Measurements from ENCODE around the gene PTGS1. TPM values are rescaled to one million over a fixed set of nuclear protein-coding genes. Genes with fewer than 3 reads are reported as not detected.

Gene PTGS1
- total RNA-seq, 4 donors from 2014 or later = 15.8 to 154 (median 46.4) TPM

- H3K36me3 ChIP-seq = peaks cover 0 to 14% of the 10 kb centered on the region in 2 donors
- WGBS, 2 donors (ENCODE audit: low coverage in 1 of 2) = 89 to 92% methylated on average over 1 to 2 of the region's 2 CpGs
- no peak for ATAC-seq
Observed at GRCh38 chr9:122396614-122397148, 25.9 kb downstream of the PTGS1 start.

GRCh38 chr9:122397749-122398148, 26.9 kb downstream of the PTGS1 start:
- H3K36me3 ChIP-seq = peaks cover 0 to 5% of the 10 kb centered on the region in 2 donors
- no peaks in the 10 kb centered on the region for H3K9me3 ChIP-seq
- no peak overlapping the region for H3K27ac ChIP-seq
- ATAC-seq = no peak
- WGBS, 2 donors (ENCODE audit: low coverage in 1 of 2) = 83 to 100% methylated on average over 1 to 2 of the region's 2 CpGs
- no peak overlapping the region for H3K4me3 ChIP-seq
- H3K27me3 ChIP-seq = no peaks in the 10 kb centered on the region
- TF ChIP-seq CTCF (IDR thresholded peaks at IDR 0.05) (no peak), POLR2A (IDR thresholded peaks at IDR 0.05) (no peak), EP300 (IDR thresholded peaks at IDR 0.05) (no peak), POLR2AphosphoS5 (IDR thresholded peaks at IDR 0.05) (no peak)
- peaks cover 0 to 25% (median 14%) of the 10 kb centered on the region in 3 donors for H3K4me1 ChIP-seq

More at GRCh38 chr9:122396614-122397148, 25.9 kb downstream of the PTGS1 start:
- Histone ChIP-seq H3K4me3 (no peak overlapping the region), H3K27ac (no peak overlapping the region), H3K4me1 (peaks cover 0 to 25% (median 14%) of the 10 kb centered on the region in 3 donors), H3K27me3 (no peaks in the 10 kb centered on the region), H3K9me3 (no peaks in the 10 kb centered on the region)
- TF ChIP-seq EP300 (IDR thresholded peaks at IDR 0.05) (no peak), POLR2AphosphoS5 (IDR thresholded peaks at IDR 0.05) (no peak), CTCF (IDR thresholded peaks at IDR 0.05) (no peak), POLR2A (IDR thresholded peaks at IDR 0.05) (no peak)

GRCh38 chr9:122398371-122398924, 27.6 kb downstream of the PTGS1 start:
- WGBS, 2 donors (ENCODE audit: low coverage in 1 of 2) = 100% methylated on average over 1 of the region's 3 CpGs; no CpG with 5 or more reads in 1 of the 2 donors
- TF ChIP-seq POLR2AphosphoS5 (IDR thresholded peaks at IDR 0.05) = no peak
- TF ChIP-seq EP300 (IDR thresholded peaks at IDR 0.05) = no peak
- TF ChIP-seq POLR2A (IDR thresholded peaks at IDR 0.05) = no peak
- TF ChIP-seq CTCF (IDR thresholded peaks at IDR 0.05) = no peak
- no peak for ATAC-seq

GRCh38 chr9:122401896-122402295, 31.1 kb downstream of the PTGS1 start:
- H3K9me3 ChIP-seq = no peaks in the 10 kb centered on the region
- H3K4me3 ChIP-seq = no peak overlapping the region
- WGBS, 2 donors (ENCODE audit: low coverage in 1 of 2) = 87% methylated on average over 6 of the region's 8 CpGs; no CpG with 5 or more reads in 1 of the 2 donors
- peaks cover 6% of the 10 kb centered on the region for H3K27me3 ChIP-seq
- H3K27ac ChIP-seq = no peak overlapping the region
- no peaks in the 10 kb centered on the region for H3K36me3 ChIP-seq
- H3K4me1 ChIP-seq = no peaks in the 10 kb centered on the region
- TF ChIP-seq EP300 (IDR thresholded peaks at IDR 0.05) = no peak
- no peak for ATAC-seq

More at GRCh38 chr9:122398371-122398924, 27.6 kb downstream of the PTGS1 start:
- H3K27ac ChIP-seq = no peak overlapping the region
- no peaks in the 10 kb centered on the region for H3K36me3 ChIP-seq
- no peak overlapping the region for H3K4me3 ChIP-seq
- H3K27me3 ChIP-seq = no peaks in the 10 kb centered on the region
- peaks cover 0 to 18% (median 13%) of the 10 kb centered on the region in 3 donors for H3K4me1 ChIP-seq
- H3K9me3 ChIP-seq = no peaks in the 10 kb centered on the region

- no peak overlapping the region for H3K4me3 ChIP-seq
- H3K36me3 ChIP-seq = no peaks in the 10 kb centered on the region
- no peak overlapping the region for H3K27ac ChIP-seq
- ATAC-seq = peak; percentile 39
- 2 to 26% methylated on average over 3 of the region's 3 CpGs for WGBS, 2 donors (ENCODE audit: low coverage in 1 of 2)
- peak; percentile 63 for TF ChIP-seq POLR2AphosphoS5 (IDR thresholded peaks at IDR 0.05)
- no peak for TF ChIP-seq EP300 (IDR thresholded peaks at IDR 0.05)
- peaks cover 6% of the 10 kb centered on the region for H3K27me3 ChIP-seq
- no peaks in the 10 kb centered on the region for H3K9me3 ChIP-seq
- no peaks in the 10 kb centered on the region for H3K4me1 ChIP-seq
Observed at GRCh38 chr9:122402403-122402871, 31.6 kb downstream of the PTGS1 start.

- Histone ChIP-seq H3K4me3 (no peak overlapping the region), H3K4me1 (no peaks in the 10 kb centered on the region), H3K9me3 (no peaks in the 10 kb centered on the region), H3K27me3 (peaks cover 6% of the 10 kb centered on the region), H3K36me3 (no peaks in the 10 kb centered on the region), H3K27ac (no peak overlapping the region)
- 88 to 92% methylated on average over 3 of the region's 3 CpGs for WGBS, 2 donors (ENCODE audit: low coverage in 1 of 2)
- TF ChIP-seq CTCF (IDR thresholded peaks at IDR 0.05) (no peak), EP300 (IDR thresholded peaks at IDR 0.05) (no peak), POLR2A (IDR thresholded peaks at IDR 0.05) (no peak), POLR2AphosphoS5 (IDR thresholded peaks at IDR 0.05) (no peak)
- no peak for ATAC-seq
Observed at GRCh38 chr9:122402874-122403273, 32.0 kb downstream of the PTGS1 start.

Measured in gastroesophageal sphincter (tissue), 4 donors.